K562 (cell line): Measurements from ENCODE around the gene CMPK1. TPM values are rescaled to one million over a fixed set of nuclear protein-coding genes. Genes with fewer than 3 reads are reported as not detected.

ENCODE experiments used
- ARID1B ChIP-seq: fragments of 450-650 bp; IDR thresholded peaks from 2 replicates; pipeline ENCODE4 v1.6.1; 2016; ENCODE audit warnings: antibody characterized with exemption, mild to moderate bottlenecking, inconsistent platforms
- CSDE1 ChIP-seq, 2 experiments: fragments of 450-650 bp; IDR thresholded peaks; 2 replicates each; pipeline ENCODE4 v1.6.1; 2016; ENCODE audit warnings: mild to moderate bottlenecking in 1 of 2
- DMBX1 ChIP-seq: fragments of 250-450 bp; sonication (Bioruptor Pico); IDR thresholded peaks from 2 replicates; pipeline ENCODE4 v1.8.0; 2022; ENCODE audit warnings: inconsistent platforms, mild to moderate bottlenecking, moderate library complexity, borderline replicate concordance
- FOXJ3 ChIP-seq: sonication (generic); formaldehyde crosslinking; IDR thresholded peaks from 2 replicates; pipeline ENCODE4 v1.4.0; 2020; ENCODE audit warnings: mild to moderate bottlenecking, missing genetic modification reagents
- HDAC1 ChIP-seq, 2 experiments: fragments of 450-650 bp; IDR thresholded peaks; 2 replicates each; pipeline ENCODE4 v1.6.1; 2016 to 2017; ENCODE audit warnings: inconsistent platforms in 1 of 2, mild to moderate bottlenecking in 1 of 2, moderate library complexity in 1 of 2
- HSF4 ChIP-seq: fragments of 250-450 bp; sonication (Bioruptor Pico); IDR thresholded peaks from 2 replicates; pipeline ENCODE4 v2.1.2; 2022; ENCODE audit warnings: mild to moderate bottlenecking, moderate library complexity, borderline replicate concordance
- LEF1 ChIP-seq: fragments of 450-650 bp; IDR thresholded peaks from 2 replicates; pipeline ENCODE4 v1.6.1; 2016; ENCODE audit warnings: mild to moderate bottlenecking
- MIER1 ChIP-seq: fragments of 450-650 bp; IDR thresholded peaks from 2 replicates; pipeline ENCODE4 v1.6.1; 2016; ENCODE audit warnings: antibody characterized with exemption, mild to moderate bottlenecking, low read depth
- NFATC3 ChIP-seq: fragments of 450-650 bp; IDR thresholded peaks from 2 replicates; pipeline ENCODE4 v1.6.1; 2017; ENCODE audit warnings: mild to moderate bottlenecking
- PKNOX1 ChIP-seq: fragments of 450-650 bp; IDR thresholded peaks from 2 replicates; pipeline ENCODE4 v1.6.1; 2016
- POLR3A ChIP-seq: IDR thresholded peaks from 2 replicates; pipeline ENCODE4 v1.6.1; 2011; ENCODE audit warnings: borderline replicate concordance, mild to moderate bottlenecking, moderate library complexity; ENCODE audit not compliant: insufficient read length, insufficient read depth; ENCODE audit errors: extremely low read depth
- TGIF2 ChIP-seq: sonication (generic); formaldehyde crosslinking; IDR thresholded peaks from 2 replicates; pipeline ENCODE4 v1.8.1; 2022; ENCODE audit warnings: mild to moderate bottlenecking, missing genetic modification reagents, moderate library complexity
- TRIM24 ChIP-seq, 2 experiments: fragments of 450-650 bp; IDR thresholded peaks; 2 replicates each; pipeline ENCODE4 v1.6.1; 2016
- XRCC5 ChIP-seq: fragments of 200-400 bp; formaldehyde crosslinking; IDR thresholded peaks from 2 replicates; pipeline ENCODE4 v1.6.1; 2017; ENCODE audit warnings: low read depth, mild to moderate bottlenecking, low read length
- ZBTB2 ChIP-seq: fragments of 450-650 bp; IDR thresholded peaks from 2 replicates; pipeline ENCODE4 v1.6.1; 2016; ENCODE audit warnings: antibody characterized with exemption
- ZNF592 ChIP-seq: fragments of 450-650 bp; IDR thresholded peaks from 2 replicates; pipeline ENCODE4 v1.6.1; 2017; ENCODE audit warnings: antibody characterized with exemption, mild to moderate bottlenecking
- polyA plus RNA-seq, 8 experiments: library from polyadenylated mRNA; depleted of rRNA in 4 of 8; stranded (reverse) in 5 of 8; unstranded in 3 of 8; fragments of >200 nt; fragmentation: Nextera tagmentation in 2 of 8; fragmentation: Illumina TruSeq in 1 of 8; extraction: Ambion mirVana in 2 of 8; extraction: Trizol in 1 of 8; gene quantifications; 2 replicates each; pipeline versions ENCODE4 v1.2.1 to v1.2.3, GENCODE V29; 2011 to 2014; ENCODE audit warnings: inconsistent platforms in 1 of 8, missing spikeins in 1 of 8
- total RNA-seq, 7 experiments: library from RNA; depleted of rRNA in 6 of 7; stranded (reverse); fragments of >200 nt in 6 of 7; fragmentation: Illumina TruSeq in 2 of 7; extraction: Trizol in 2 of 7; gene quantifications; 2 replicates each; pipeline versions ENCODE4 v1.2.1 to v1.2.3, GENCODE V29; 2011 to 2021; ENCODE audit warnings: low replicate concordance in 1 of 7
- TF ChIP-seq, protein P1 (sequence below): fragments of 450-650 bp; IDR thresholded peaks from 2 replicates; pipeline ENCODE4 v1.6.1; 2016; ENCODE audit warnings: mild to moderate bottlenecking
- TF ChIP-seq, protein P2 (sequence below): fragments of 450-650 bp; formaldehyde crosslinking; IDR thresholded peaks from 2 replicates; pipeline ENCODE4 v1.4.0; 2022; ENCODE audit warnings: missing genetic modification characterization

Gene CMPK1
- total and polyA plus RNA-seq, 9 of the 15 experiments (the other 6 are each of a cell fraction or from before 2014, with no cell fraction given) = 54.5 to 197 (median 116) TPM

- TF ChIP-seq, protein P1, sequence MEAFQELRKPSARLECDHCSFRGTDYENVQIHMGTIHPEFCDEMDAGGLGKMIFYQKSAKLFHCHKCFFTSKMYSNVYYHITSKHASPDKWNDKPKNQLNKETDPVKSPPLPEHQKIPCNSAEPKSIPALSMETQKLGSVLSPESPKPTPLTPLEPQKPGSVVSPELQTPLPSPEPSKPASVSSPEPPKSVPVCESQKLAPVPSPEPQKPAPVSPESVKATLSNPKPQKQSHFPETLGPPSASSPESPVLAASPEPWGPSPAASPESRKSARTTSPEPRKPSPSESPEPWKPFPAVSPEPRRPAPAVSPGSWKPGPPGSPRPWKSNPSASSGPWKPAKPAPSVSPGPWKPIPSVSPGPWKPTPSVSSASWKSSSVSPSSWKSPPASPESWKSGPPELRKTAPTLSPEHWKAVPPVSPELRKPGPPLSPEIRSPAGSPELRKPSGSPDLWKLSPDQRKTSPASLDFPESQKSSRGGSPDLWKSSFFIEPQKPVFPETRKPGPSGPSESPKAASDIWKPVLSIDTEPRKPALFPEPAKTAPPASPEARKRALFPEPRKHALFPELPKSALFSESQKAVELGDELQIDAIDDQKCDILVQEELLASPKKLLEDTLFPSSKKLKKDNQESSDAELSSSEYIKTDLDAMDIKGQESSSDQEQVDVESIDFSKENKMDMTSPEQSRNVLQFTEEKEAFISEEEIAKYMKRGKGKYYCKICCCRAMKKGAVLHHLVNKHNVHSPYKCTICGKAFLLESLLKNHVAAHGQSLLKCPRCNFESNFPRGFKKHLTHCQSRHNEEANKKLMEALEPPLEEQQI = 0 out of 2 replicates have a peak, but pooled peaks have one; percentile 37
- no peak for TF ChIP-seq XRCC5
- TF ChIP-seq ARID1B = peak; percentile 93
- 0 out of 4 replicates have a peak, but pooled peaks of 1 of the 2 experiments have one; percentile 32 for TF ChIP-seq TRIM24 (IDR thresholded peaks at IDR 0.05)
- no peak for TF ChIP-seq DMBX1
- peak; percentile 54; the same call in 1 of the 2 replicates for TF ChIP-seq PKNOX1
- no peak for TF ChIP-seq MIER1
- TF ChIP-seq, protein P2, sequence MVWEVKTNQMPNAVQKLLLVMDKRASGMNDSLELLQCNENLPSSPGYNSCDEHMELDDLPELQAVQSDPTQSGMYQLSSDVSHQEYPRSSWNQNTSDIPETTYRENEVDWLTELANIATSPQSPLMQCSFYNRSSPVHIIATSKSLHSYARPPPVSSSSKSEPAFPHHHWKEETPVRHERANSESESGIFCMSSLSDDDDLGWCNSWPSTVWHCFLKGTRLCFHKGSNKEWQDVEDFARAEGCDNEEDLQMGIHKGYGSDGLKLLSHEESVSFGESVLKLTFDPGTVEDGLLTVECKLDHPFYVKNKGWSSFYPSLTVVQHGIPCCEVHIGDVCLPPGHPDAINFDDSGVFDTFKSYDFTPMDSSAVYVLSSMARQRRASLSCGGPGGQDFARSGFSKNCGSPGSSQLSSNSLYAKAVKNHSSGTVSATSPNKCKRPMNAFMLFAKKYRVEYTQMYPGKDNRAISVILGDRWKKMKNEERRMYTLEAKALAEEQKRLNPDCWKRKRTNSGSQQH (CRISPR knock-in tag) = no peak
- TF ChIP-seq LEF1 = peak; percentile 37; the same call in 1 of the 2 replicates
- 0 out of 4 replicates have a peak, but pooled peaks of 1 of the 2 experiments have one; percentile 7 for TF ChIP-seq HDAC1 (IDR thresholded peaks at IDR 0.05)
- no peak for TF ChIP-seq TGIF2
- TF ChIP-seq ZNF592 = no peak
- no peak for TF ChIP-seq ZBTB2
- TF ChIP-seq FOXJ3 = no peak
- 0 out of 4 replicates have a peak, but pooled peaks of 1 of the 2 experiments have one; percentile 51 for TF ChIP-seq CSDE1 (IDR thresholded peaks at IDR 0.05)
- no peak for TF ChIP-seq POLR3A
- TF ChIP-seq NFATC3 = peak; percentile 40; the same call in 1 of the 2 replicates
- no peak for TF ChIP-seq HSF4 (CRISPR knock-in tag)
Observed at GRCh38 chr1:47382399-47382983, 48.9 kb downstream of the CMPK1 start (continued).
